GM12891 (cell line): ENCODE data around the gene CD47.

Source experiments
- PAX5 ChIP-seq: IDR thresholded peaks from 2 replicates; pipeline ENCODE4 v1.6.1; 2011; ENCODE audit warnings: low read length, moderate library complexity, mild to moderate bottlenecking; ENCODE audit not compliant: insufficient read depth, severe bottlenecking
- POLR2A ChIP-seq: IDR thresholded peaks from 2 replicates; pipeline ENCODE4 v1.6.1; 2011; ENCODE audit warnings: low read depth, low read length, control low read depth
- POLR2AphosphoS5 ChIP-seq: IDR thresholded peaks from 2 replicates; pipeline ENCODE4 v1.6.1; 2011; ENCODE audit warnings: low read depth, low read length, control low read depth
- POU2F2 ChIP-seq: IDR thresholded peaks from 2 replicates; pipeline ENCODE4 v1.6.1; 2011; ENCODE audit warnings: low read depth, mild to moderate bottlenecking, control low read depth, low read length, moderate library complexity
- SPI1 ChIP-seq: IDR thresholded peaks from 2 replicates; pipeline ENCODE4 v1.6.1; 2011; ENCODE audit warnings: low read depth, low read length, control low read depth
- TAF1 ChIP-seq: IDR thresholded peaks from 2 replicates; pipeline ENCODE4 v1.6.1; 2011; ENCODE audit warnings: low read depth, low read length, control low read depth

GRCh38 chr3:108006881-108007331, 83.9 kb downstream of the CD47 start:
- no peak for TF ChIP-seq TAF1
- TF ChIP-seq POLR2A = no peak
- no peak for TF ChIP-seq POLR2AphosphoS5
- no peak for TF ChIP-seq POU2F2
- no peak for TF ChIP-seq SPI1
- no peak for TF ChIP-seq PAX5
